Stimulated activated CD8-positive, alpha-beta memory T cell treated with anti-CD3 and anti-CD28 coated beads, Interleukin-12 subunit alpha, Interleukin-12 subunit beta, amount 100 ng/mL, for 1 hour (primary cell): ENCODE data around the gene GABRB2.

Source experiments
- DNase-seq: peaks from one replicate; pipeline ENCODE4 v3.0.0-alpha.2; 2020; ENCODE audit warnings: low read depth

Gene GABRB2

GRCh38 chr5:161387121-161387520, 159.4 kb downstream of the GABRB2 start:
- DNase-seq = no peak

GRCh38 chr5:161385027-161385426, 161.5 kb downstream of the GABRB2 start:
- DNase-seq = no peak

DNA sequence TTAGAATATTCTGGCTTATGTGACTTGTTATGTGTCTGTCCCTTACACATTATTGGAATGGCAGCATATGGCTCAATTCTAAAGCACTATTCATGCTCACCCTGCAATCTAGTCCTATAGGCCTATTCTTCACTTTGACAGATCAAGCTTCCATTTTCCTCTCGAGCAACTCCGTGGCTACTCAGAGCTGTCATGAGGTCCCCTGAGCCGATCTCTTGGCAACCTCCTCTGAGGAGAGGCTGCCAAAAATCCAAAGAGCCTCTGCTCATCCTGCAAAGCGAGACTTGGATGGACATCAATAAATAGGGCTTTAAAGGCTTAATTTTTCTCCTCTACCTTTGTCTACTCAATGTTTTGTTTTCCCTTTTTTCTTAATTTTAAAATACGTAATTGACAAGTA, 163.8 kb downstream of the GABRB2 start:
- DNase-seq = no peak

GRCh38 chr5:161380486-161380885, 166.0 kb downstream of the GABRB2 start:
- no peak for DNase-seq

GRCh38 chr5:161378701-161379100, 167.8 kb downstream of the GABRB2 start:
- DNase-seq = no peak

- no peak for DNase-seq
Observed at GRCh38 chr5:161376034-161376433, 170.5 kb downstream of the GABRB2 start.

GRCh38 chr5:161373345-161373707, 173.2 kb downstream of the GABRB2 start:
- no peak for DNase-seq

- no peak for DNase-seq
Observed at GRCh38 chr5:161372682-161373344, 173.7 kb downstream of the GABRB2 start.

- DNase-seq = no peak
Observed at GRCh38 chr5:161369022-161369421, 177.5 kb downstream of the GABRB2 start.

- DNase-seq = no peak
Observed at GRCh38 chr5:161358446-161358845, 188.1 kb downstream of the GABRB2 start.

DNA sequence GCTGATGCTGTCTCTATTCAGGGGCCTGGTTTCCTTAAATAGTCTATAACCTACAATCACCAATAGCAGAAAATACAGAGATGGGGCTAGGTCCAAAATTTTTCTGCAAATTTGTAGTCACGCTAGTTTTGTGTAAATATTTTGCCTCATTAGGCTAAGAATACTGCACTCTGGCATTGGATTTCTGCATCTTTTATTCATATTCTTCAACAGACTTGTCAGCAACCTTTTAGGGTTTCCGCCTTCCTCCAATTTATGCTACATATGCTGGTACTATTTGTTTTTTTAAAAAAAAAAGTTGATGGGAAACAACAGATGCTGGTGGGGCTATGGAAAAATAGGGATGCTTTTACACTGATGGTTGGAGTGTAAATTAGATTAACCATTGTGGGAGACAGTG, 202.3 kb downstream of the GABRB2 start:
- no peak for DNase-seq

DNA sequence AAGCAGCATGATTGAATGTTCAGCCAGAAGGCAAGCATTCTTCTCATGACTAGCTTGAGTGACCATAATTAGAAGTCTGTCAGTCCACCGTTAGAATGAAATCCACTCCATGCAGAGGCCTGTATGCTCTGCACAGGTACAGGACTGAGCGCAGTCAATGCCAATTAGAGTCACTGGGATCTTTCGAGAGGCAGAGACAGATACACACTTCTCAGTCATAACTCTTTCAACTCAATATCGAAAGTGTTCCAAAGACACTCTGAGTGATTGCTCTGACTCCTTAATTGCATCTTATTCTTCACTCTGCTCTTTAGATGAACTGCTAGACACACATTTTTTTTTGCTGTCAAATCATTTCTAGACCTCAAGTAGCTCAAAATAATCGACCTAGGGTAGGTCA, 203.6 kb downstream of the GABRB2 start:
- DNase-seq = no peak

DNA sequence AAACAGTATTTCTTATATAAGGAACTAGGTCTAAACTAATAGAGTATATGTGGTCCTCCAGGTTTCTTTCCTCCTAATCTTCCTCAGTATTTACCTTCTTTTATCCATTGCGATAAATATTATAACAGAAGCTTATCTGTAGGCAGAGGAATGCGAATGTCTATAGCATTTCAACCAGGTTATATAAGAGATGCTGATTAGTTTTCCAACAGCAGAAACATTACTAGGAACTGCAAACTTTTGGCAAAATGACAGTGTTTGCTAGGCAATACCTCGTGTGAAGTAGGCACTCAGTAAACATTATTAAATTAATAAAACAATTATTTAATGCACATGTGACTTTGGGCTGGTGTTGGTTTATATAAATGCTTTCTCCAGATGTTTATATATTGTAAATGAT, 206.5 kb downstream of the GABRB2 start:
- no peak for DNase-seq

GRCh38 chr5:161333194-161333880, 213.2 kb downstream of the GABRB2 start:
- no peak for DNase-seq

GRCh38 chr5:161332343-161332742, 214.2 kb downstream of the GABRB2 start:
- no peak for DNase-seq

GRCh38 chr5:161314033-161314432, 232.5 kb downstream of the GABRB2 start:
- DNase-seq = no peak

DNA sequence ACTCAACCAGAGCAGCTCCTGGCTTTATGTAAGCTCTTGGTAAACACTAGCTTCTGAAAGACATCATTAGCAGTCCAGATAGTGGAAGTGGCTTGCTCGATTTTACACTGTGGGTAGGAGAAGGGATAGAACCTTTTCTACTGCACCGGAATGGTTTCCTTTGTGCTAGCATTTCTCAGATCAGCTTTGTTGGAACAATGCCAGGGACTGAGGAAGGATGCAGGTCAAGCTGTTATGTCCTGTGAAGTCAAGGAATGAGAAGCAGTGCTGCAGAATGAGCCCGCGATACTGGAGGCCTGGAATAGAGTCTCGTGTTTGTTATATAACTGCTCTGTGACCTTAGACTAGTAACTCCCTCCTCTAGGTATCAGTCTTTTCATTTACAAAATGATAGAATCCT, 233.6 kb downstream of the GABRB2 start:
- no peak for DNase-seq

DNA sequence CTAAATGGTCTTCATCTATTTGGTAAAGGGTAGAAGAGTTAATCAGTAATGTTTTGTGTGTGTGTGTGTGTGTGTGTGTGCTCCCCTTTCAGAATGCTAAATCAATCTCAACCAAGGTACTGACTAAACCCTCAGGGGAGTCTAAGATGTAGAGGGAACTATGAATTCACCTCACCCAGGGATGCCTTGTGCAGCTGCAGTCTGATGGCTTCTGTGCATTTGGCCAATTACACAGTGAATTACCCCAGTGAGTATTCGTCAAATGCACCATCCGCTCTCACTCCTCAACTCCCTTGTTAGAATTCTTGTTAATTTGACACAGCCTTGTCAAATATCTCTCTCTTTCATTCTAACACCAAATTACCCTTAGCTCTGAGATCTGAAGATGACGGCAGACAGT, 234.6 kb downstream of the GABRB2 start:
- no peak for DNase-seq

- no peak for DNase-seq
Observed at GRCh38 chr5:161311146-161311708, 235.3 kb downstream of the GABRB2 start.

- no peak for DNase-seq
Observed at GRCh38 chr5:161306351-161306995, 240.1 kb downstream of the GABRB2 start.

- DNase-seq = no peak
Observed at GRCh38 chr5:161305601-161306000, 240.9 kb downstream of the GABRB2 start.

- no peak for DNase-seq
Observed at GRCh38 chr5:161302559-161302958, 244.0 kb downstream of the GABRB2 start.

GRCh38 chr5:161301586-161301985, 244.9 kb downstream of the GABRB2 start:
- no peak for DNase-seq
